Kidney epithelial cell (primary cell): Measurements from ENCODE around the gene TMEM150B. TPM values are rescaled to one million over a fixed set of nuclear protein-coding genes. Genes with fewer than 3 reads are reported as not detected.

Experiments
- DNase-seq: peaks from one replicate; pipeline ENCODE4 v3.0.0-alpha.2; 2010; ENCODE audit warnings: low read depth
- H3K27me3 ChIP-seq: 2 replicates; pipeline ENCODE4 v1.6.0; 2011; ENCODE audit warnings: low read length; ENCODE audit not compliant: control insufficient read depth, insufficient read depth
- H3K36me3 ChIP-seq: 2 replicates; pipeline ENCODE4 v1.5.1; 2011; ENCODE audit warnings: low read length; ENCODE audit not compliant: control insufficient read depth, insufficient read depth
- H3K4me3 ChIP-seq: 2 replicates; pipeline ENCODE4 v1.5.1; 2011; ENCODE audit warnings: low read depth, mild to moderate bottlenecking, control low read depth, low read length
- CTCF ChIP-seq: IDR thresholded peaks from 2 replicates; pipeline ENCODE4 v1.5.1; 2011; ENCODE audit warnings: mild to moderate bottlenecking, moderate library complexity, low read length, control low read depth, inconsistent platforms; ENCODE audit not compliant: insufficient read depth, poor library complexity, severe bottlenecking
- total RNA-seq: library from RNA; depleted of rRNA; stranded (reverse); fragments of >200 nt; gene quantifications from 2 replicates; pipeline ENCODE4 v1.2.3, GENCODE V29; 2015

The TMEM150B gene
- total RNA-seq, 1 donor from 2014 or later, result not detected

- Histone ChIP-seq H3K27me3 (no peaks in the 10 kb centered on the region), H3K36me3 (peaks cover 1% of the 10 kb centered on the region), H3K4me3 (no peak overlapping the region)
- no peak for DNase-seq
- no peak for TF ChIP-seq CTCF
These were observed 25.1 kb downstream of the TMEM150B start for GRCh38 chr19:55299991-55300390.

DNA sequence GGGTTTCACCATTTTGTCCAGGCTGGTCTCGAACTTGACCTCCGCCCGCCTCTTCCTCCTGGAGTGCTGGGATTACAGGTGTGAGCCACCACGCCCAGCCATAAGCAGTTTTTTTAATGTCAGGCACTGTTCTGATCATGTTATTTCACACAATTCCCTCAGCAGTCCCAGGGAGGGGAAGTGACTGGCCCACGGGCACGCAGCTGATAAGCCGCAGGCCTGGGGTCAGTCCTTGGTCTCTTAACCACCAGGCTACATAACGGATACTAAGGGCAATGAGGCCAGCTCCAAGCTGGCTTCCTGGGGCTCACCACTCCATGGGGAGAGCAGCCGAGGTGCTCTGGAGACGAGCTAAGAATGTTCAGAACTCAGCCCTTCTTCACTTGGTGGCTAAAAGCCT lies 27.9 kb downstream of the TMEM150B start:
- Histone ChIP-seq H3K36me3 (no peaks in the 10 kb centered on the region), H3K27me3 (no peaks in the 10 kb centered on the region), H3K4me3 (no peak overlapping the region)
- TF ChIP-seq CTCF, result no peak
- DNase-seq, result no peak

GRCh38 chr19:55289117-55289796 lies 35.9 kb downstream of the TMEM150B start:
- H3K27me3 ChIP-seq, result no peaks in the 10 kb centered on the region
- H3K36me3 ChIP-seq, result no peaks in the 10 kb centered on the region
- TF ChIP-seq CTCF, result no peak
- no peak for DNase-seq
- no peak overlapping the region for H3K4me3 ChIP-seq

- Histone ChIP-seq H3K27me3 (no peaks in the 10 kb centered on the region), H3K36me3 (no peaks in the 10 kb centered on the region), H3K4me3 (no peak overlapping the region)
- no peak for TF ChIP-seq CTCF
- no peak for DNase-seq
These were observed 37.6 kb downstream of the TMEM150B start for GRCh38 chr19:55287361-55288079.

DNA sequence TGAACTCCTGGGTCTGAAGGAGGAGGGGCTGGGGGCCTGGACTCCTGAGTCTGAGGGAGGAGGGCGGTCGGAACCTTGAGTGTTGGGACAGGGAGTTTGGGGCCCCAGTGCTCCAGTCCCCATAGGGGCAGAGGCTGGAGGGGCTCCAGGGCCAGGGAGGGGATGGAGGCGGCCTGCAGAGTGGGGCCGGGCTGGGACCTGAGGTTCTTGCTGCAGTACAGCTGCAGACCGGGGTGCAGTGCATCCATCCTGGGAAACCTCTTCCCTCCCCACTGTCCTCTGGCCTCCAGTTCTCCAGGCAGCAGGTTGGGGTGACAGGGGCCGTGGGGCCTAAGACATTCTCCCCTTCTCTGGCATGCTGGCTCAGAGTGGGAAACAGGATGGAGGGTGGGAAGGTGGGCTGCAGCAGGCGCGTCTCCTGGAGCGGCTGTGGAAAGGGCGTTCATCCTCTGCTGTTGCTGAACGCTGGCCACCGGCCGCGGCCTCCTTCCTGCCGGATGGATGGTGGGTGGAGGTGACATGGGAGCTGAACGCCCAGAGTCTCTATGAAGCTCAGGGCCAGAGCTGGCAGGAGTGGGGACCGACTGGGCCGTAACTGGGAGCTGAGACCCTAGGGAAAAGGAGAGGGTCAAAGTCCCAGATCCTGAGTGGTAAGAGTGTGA lies 39.8 kb downstream of the TMEM150B start:
- TF ChIP-seq CTCF, result no peak
- Histone ChIP-seq H3K27me3 (no peaks in the 10 kb centered on the region), H3K4me3 (peak overlapping the region; percentile 9), H3K36me3 (no peaks in the 10 kb centered on the region)
- no peak for DNase-seq
